ENCODE data around the gene MAPK10. TPM values are rescaled to one million over a fixed set of nuclear protein-coding genes. Genes with fewer than 3 reads are reported as not detected.

The MAPK10 gene
- total and polyA plus RNA-seq, 9 of the 15 experiments (the other 6 are each of a cell fraction or from before 2014, with no cell fraction given) = 0.10 to 0.53 (median 0.18) TPM; not detected in 4

DNA sequence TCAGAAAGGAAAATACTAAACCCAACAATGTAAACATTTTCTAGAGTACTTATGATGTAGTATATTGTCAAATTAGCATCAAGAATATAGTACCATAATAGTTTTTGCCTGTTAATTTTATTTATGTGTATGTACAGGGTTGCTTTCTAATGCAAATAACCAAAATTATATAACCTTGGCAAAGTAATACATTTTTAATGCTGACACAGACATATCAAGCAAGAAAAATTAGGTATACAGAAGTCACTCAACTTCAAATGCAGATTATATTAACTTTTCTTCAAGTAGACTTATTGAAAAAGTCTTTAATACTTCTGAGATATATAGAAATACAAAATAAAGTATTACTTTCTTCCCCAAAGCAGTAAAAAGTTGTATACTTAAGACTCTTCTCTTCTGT lies 44.3 kb downstream of the MAPK10 start:
- no peaks in the 10 kb centered on the region for H3K27me3 ChIP-seq (ENCODE audit: control insufficient read depth in 2 of 2, insufficient read depth in 2 of 2, low read length in 2 of 2)
- ChIA-PET CTCF (ENCODE audit: low intra/inter-chr PET ratio) (no interaction called here), POLR2A (no interaction called here)
- no peak overlapping the region for H2AFZ ChIP-seq (ENCODE audit: low read depth, low read length)
- H3K4me2 ChIP-seq (ENCODE audit: insufficient read depth, low read length) = no peak overlapping the region
- H3K36me3 ChIP-seq (ENCODE audit: control insufficient read depth, insufficient read depth, low read length) = no peaks in the 10 kb centered on the region
- ATAC-seq = no peak
- no peak for TF ChIP-seq NCOA2 (IDR thresholded peaks at IDR 0.05; ENCODE audit: partially characterized antibody in 2 of 2)
- TF ChIP-seq NFRKB (IDR thresholded peaks at IDR 0.05; ENCODE audit: low read depth) = no peak
- no peak for TF ChIP-seq SMAD4 (CRISPR knock-in tag; conservative IDR thresholded peaks at IDR 0.05)
- no peak for TF ChIP-seq NFE2L1 (tag; IDR thresholded peaks at IDR 0.05; ENCODE audit: borderline replicate concordance, low read depth)
- no peak for TF ChIP-seq ZNF311 (CRISPR knock-in tag; IDR thresholded peaks at IDR 0.05)
- TF ChIP-seq ZBTB34 (CRISPR knock-in tag; IDR thresholded peaks at IDR 0.05) = no peak
- TF ChIP-seq ZNF316 (IDR thresholded peaks at IDR 0.05) = peak; percentile 64
- TF ChIP-seq C11orf30 (IDR thresholded peaks at IDR 0.05; ENCODE audit: low read depth) = 0 out of 2 replicates have a peak, but pooled peaks have one; percentile 25
- no peak for TF ChIP-seq KLF16 (IDR thresholded peaks at IDR 0.05)
- no peak for TF ChIP-seq NFATC3 (IDR thresholded peaks at IDR 0.05)
- no peak for TF ChIP-seq HCFC1 (IDR thresholded peaks at IDR 0.05; ENCODE audit: low read depth, low read length)
- TF ChIP-seq, protein P1, sequence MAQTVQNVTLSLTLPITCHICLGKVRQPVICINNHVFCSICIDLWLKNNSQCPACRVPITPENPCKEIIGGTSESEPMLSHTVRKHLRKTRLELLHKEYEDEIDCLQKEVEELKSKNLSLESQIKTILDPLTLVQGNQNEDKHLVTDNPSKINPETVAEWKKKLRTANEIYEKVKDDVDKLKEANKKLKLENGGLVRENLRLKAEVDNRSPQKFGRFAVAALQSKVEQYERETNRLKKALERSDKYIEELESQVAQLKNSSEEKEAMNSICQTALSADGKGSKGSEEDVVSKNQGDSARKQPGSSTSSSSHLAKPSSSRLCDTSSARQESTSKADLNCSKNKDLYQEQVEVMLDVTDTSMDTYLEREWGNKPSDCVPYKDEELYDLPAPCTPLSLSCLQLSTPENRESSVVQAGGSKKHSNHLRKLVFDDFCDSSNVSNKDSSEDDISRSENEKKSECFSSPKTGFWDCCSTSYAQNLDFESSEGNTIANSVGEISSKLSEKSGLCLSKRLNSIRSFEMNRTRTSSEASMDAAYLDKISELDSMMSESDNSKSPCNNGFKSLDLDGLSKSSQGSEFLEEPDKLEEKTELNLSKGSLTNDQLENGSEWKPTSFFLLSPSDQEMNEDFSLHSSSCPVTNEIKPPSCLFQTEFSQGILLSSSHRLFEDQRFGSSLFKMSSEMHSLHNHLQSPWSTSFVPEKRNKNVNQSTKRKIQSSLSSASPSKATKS (CRISPR knock-in tag; IDR thresholded peaks at IDR 0.05) = no peak
- TF ChIP-seq NR2F6 (CRISPR knock-in tag; IDR thresholded peaks at IDR 0.05) = no peak
- 0 out of 2 replicates have a peak, but pooled peaks have one; percentile 20 for TF ChIP-seq MAFF (IDR thresholded peaks at IDR 0.05; ENCODE audit: low read length)
- no peak for TF ChIP-seq SMARCB1 (IDR thresholded peaks at IDR 0.05; ENCODE audit: insufficient read length, low read depth)
- FAIRE-seq = no peak
- no peak for DNase-seq (ENCODE audit: extremely low read depth in 1 of 4, low spot score in 3 of 4)
- H3K79me2 ChIP-seq (ENCODE audit: control insufficient read depth, insufficient read depth, low read length) = no peaks in the 10 kb centered on the region
- intact Hi-C loops (cut with micrococcal nuclease) = no loop called here
- H3K4me1 ChIP-seq (replicated peaks in 1 of 2; ENCODE audit: control insufficient read depth in 2 of 2, insufficient read depth in 2 of 2, low read length in 2 of 2) = no peaks in the 10 kb centered on the region
- no peaks in the 10 kb centered on the region for H4K20me1 ChIP-seq (replicated peaks; ENCODE audit: control insufficient read depth, insufficient read depth, low read length)
- H3K4me3 ChIP-seq = no peak overlapping the region
- in situ Hi-C loops (cut with MboI) = no loop called here
- H3K9me1 ChIP-seq (ENCODE audit: control insufficient read depth, insufficient read depth, low read length) = no peaks in the 10 kb centered on the region
- H3K27ac ChIP-seq (ENCODE audit: extremely low read depth, low read depth, low read length) = no peak overlapping the region
- H3K9me3 ChIP-seq (replicated peaks; ENCODE audit: control insufficient read depth, insufficient read depth, low read depth, low read length) = no peaks in the 10 kb centered on the region
- H3K9ac ChIP-seq (ENCODE audit: insufficient read depth in 1 of 2, low read depth in 2 of 2, low read length in 2 of 2) = no peak overlapping the region
- BruUV-seq (replicated peaks) = no TSS peak
